H1 (cell line): ENCODE measurements around the gene GRM8. TPM values are rescaled to one million over a fixed set of nuclear protein-coding genes. Genes with fewer than 3 reads are reported as not detected.

Experiments
- CTCF ChIA-PET: fragments of 300-600 bp; sonication (Branson Sonifier 250); formaldehyde crosslinking; loops from one replicate; lab custom pipeline; 2021; ENCODE audit not compliant: partially characterized antibody; lab: Charles Lee
- POLR2A ChIA-PET: fragments of 300-600 bp; sonication (Branson Sonifier 250); formaldehyde crosslinking; loops from one replicate; lab custom pipeline; 2021; ENCODE audit warnings: inconsistent platforms; ENCODE audit not compliant: partially characterized antibody; lab: Charles Lee
- DNase-seq, 2 experiments: peaks; one replicate each; pipeline versions ENCODE4 v3.0.0 to v3.0.0-alpha.2; 2010 to 2022; ENCODE audit warnings: low spot score in 2 of 2, low read depth in 1 of 2, mixed read lengths in 1 of 2
- FAIRE-seq: peaks from 2 replicates; lab custom pipeline; 2011; peaks lifted over from hg19 to GRCh38; lab: Jason Lieb, UNC
- H2AFZ ChIP-seq: 2 replicates; pipeline ENCODE4 v1.8.1; 2012; ENCODE audit warnings: low read length, inconsistent platforms
- H2AK5ac ChIP-seq: 2 replicates; pipeline ENCODE4 v1.6.1; 2013; ENCODE audit warnings: low read depth, low read length
- H2BK120ac ChIP-seq: replicated peaks from 2 replicates; pipeline ENCODE3; 2013; ENCODE audit warnings: low read depth, low read length, inconsistent platforms
- H2BK12ac ChIP-seq: 2 replicates; pipeline ENCODE4 v1.6.1; 2013; ENCODE audit warnings: low read depth, low read length
- H2BK15ac ChIP-seq: 2 replicates; pipeline ENCODE4 v1.6.1; 2013; ENCODE audit warnings: low read length
- H2BK20ac ChIP-seq: 2 replicates; pipeline ENCODE4 v1.6.1; 2013; ENCODE audit warnings: low read length
- H2BK5ac ChIP-seq: 2 replicates; pipeline ENCODE4 v1.6.1; 2013; ENCODE audit warnings: low read depth, low read length
- H3K14ac ChIP-seq: 2 replicates; pipeline ENCODE4 v1.6.1; 2013; ENCODE audit warnings: inconsistent platforms; ENCODE audit not compliant: insufficient read length
- H3K18ac ChIP-seq: 2 replicates; pipeline ENCODE4 v1.6.1; 2013; ENCODE audit warnings: low read length; ENCODE audit errors: extremely low read depth
- H3K23ac ChIP-seq: 2 replicates; pipeline ENCODE4 v1.6.1; 2013; ENCODE audit warnings: inconsistent platforms; ENCODE audit not compliant: insufficient read length
- H3K23me2 ChIP-seq: 2 replicates; pipeline ENCODE4 v1.6.1; 2013; ENCODE audit warnings: low read depth, low read length
- H3K27ac ChIP-seq: 2 replicates; pipeline ENCODE4 v1.6.1; 2011; ENCODE audit warnings: low read depth, low read length, inconsistent platforms
- H3K27me3 ChIP-seq, 4 experiments: replicated peaks in 1 of 4; 1 replicate in 1 of 4; 2 replicates in 3 of 4; pipeline versions ENCODE4 v1.6.1 to v1.8.1; 2011 to 2013; ENCODE audit warnings: low read length in 3 of 4, mild to moderate bottlenecking in 3 of 4, inconsistent platforms in 2 of 4, mixed read lengths in 2 of 4, moderate library complexity in 1 of 4; ENCODE audit not compliant: control insufficient read depth in 3 of 4, insufficient read depth in 3 of 4; ENCODE audit errors: extremely low read depth in 1 of 4
- H3K36me3 ChIP-seq, 4 experiments: 2 replicates each; pipeline versions ENCODE4 v1.6.1 to v1.8.1; 2011 to 2013; ENCODE audit warnings: mild to moderate bottlenecking in 4 of 4, low read length in 3 of 4, moderate library complexity in 2 of 4, control low read depth in 1 of 4, inconsistent platforms in 1 of 4; ENCODE audit not compliant: insufficient read depth in 4 of 4, control insufficient read depth in 2 of 4
- H3K4ac ChIP-seq: replicated peaks from 2 replicates; pipeline ENCODE3; 2013; ENCODE audit warnings: low read length, low read depth, mixed read lengths, inconsistent platforms; ENCODE audit not compliant: insufficient read length
- H3K4me1 ChIP-seq, 4 experiments: replicated peaks in 1 of 4; 1 replicate in 1 of 4; 2 replicates in 3 of 4; pipeline versions ENCODE4 v1.6.1 to v1.8.1; 2011 to 2013; ENCODE audit warnings: low read length in 3 of 4, inconsistent platforms in 2 of 4, mixed read lengths in 1 of 4; ENCODE audit not compliant: insufficient read depth in 4 of 4, control insufficient read depth in 3 of 4
- H3K4me2 ChIP-seq, 2 experiments: 2 replicates each; pipeline versions ENCODE4 v1.6.1 to v1.8.1; 2011 to 2013; ENCODE audit warnings: low read depth in 2 of 2, low read length in 2 of 2, control low read depth in 1 of 2, inconsistent platforms in 1 of 2, mild to moderate bottlenecking in 1 of 2; ENCODE audit not compliant: insufficient read depth in 1 of 2
- H3K4me3 ChIP-seq, 4 experiments: fragments of 200-600, 300-600 bp in 1 of 4; sonication (generic), shearing (Covaris generic), sonication (Bioruptor Twin) in 1 of 4; 2 replicates each; pipeline versions ENCODE4 v1.5.1 to v1.8.1; 2011 to 2016; ENCODE audit warnings: low read length in 4 of 4, low read depth in 3 of 4, control low read depth in 2 of 4, inconsistent platforms in 2 of 4, mild to moderate bottlenecking in 2 of 4, mixed read lengths in 1 of 4, moderate library complexity in 1 of 4; ENCODE audit not compliant: insufficient read depth in 2 of 4; ENCODE audit errors: extremely low read depth in 1 of 4
- H3K56ac ChIP-seq: replicated peaks from 2 replicates; pipeline ENCODE3; 2013; ENCODE audit warnings: low read depth, mild to moderate bottlenecking, mixed read lengths, low read length, inconsistent platforms; ENCODE audit not compliant: insufficient read length
- H3K79me1 ChIP-seq: 2 replicates; pipeline ENCODE4 v1.6.1; 2013; ENCODE audit warnings: low read depth, low read length, control low read depth
- H3K79me2 ChIP-seq, 2 experiments: 2 replicates each; pipeline versions ENCODE4 v1.6.1 to v1.8.1; 2012 to 2013; ENCODE audit warnings: low read length in 2 of 2, mild to moderate bottlenecking in 2 of 2, inconsistent platforms in 1 of 2; ENCODE audit not compliant: insufficient read depth in 2 of 2, control insufficient read depth in 1 of 2
- H3K9ac ChIP-seq, 4 experiments: replicated peaks in 1 of 4; 1 replicate in 1 of 4; 2 replicates in 3 of 4; pipeline versions ENCODE4 v1.6.1 to v1.8.1; 2011 to 2013; ENCODE audit warnings: low read depth in 3 of 4, low read length in 3 of 4, control low read depth in 2 of 4, mild to moderate bottlenecking in 2 of 4, moderate library complexity in 2 of 4, inconsistent platforms in 1 of 4; ENCODE audit errors: extremely low read depth in 1 of 4
- H3K9me3 ChIP-seq, 2 experiments: 2 replicates each; pipeline versions ENCODE4 v1.6.1 to v1.8.1; 2012 to 2013; ENCODE audit warnings: mild to moderate bottlenecking in 2 of 2, moderate library complexity in 2 of 2, control low read depth in 1 of 2, inconsistent platforms in 1 of 2, low read depth in 1 of 2, low read length in 1 of 2, mixed read lengths in 1 of 2; ENCODE audit not compliant: insufficient read depth in 2 of 2
- H4K20me1 ChIP-seq, 2 experiments: replicated peaks in 1 of 2; 2 replicates each; pipeline versions ENCODE3 to v1.8.1; 2011 to 2013; ENCODE audit warnings: inconsistent platforms in 2 of 2, low read length in 2 of 2, mild to moderate bottlenecking in 1 of 2; ENCODE audit not compliant: insufficient read depth in 2 of 2, control insufficient read depth in 1 of 2
- H4K5ac ChIP-seq: 2 replicates; pipeline ENCODE4 v1.6.1; 2013; ENCODE audit warnings: low read length, low read depth, mixed read lengths, inconsistent platforms; ENCODE audit not compliant: insufficient read length
- H4K8ac ChIP-seq: 2 replicates; pipeline ENCODE4 v1.8.0; 2013; ENCODE audit warnings: mild to moderate bottlenecking, moderate library complexity, low read length, inconsistent platforms; ENCODE audit not compliant: insufficient read depth; ENCODE audit errors: extremely low read depth
- H4K91ac ChIP-seq: replicated peaks from 2 replicates; pipeline ENCODE3; 2013; ENCODE audit warnings: low read length, mixed read lengths, inconsistent platforms; ENCODE audit not compliant: insufficient read length
- BRCA1 ChIP-seq: IDR thresholded peaks from 2 replicates; pipeline ENCODE4 v1.6.1; 2012; ENCODE audit warnings: low read depth, low read length, improper control_type of control experiment
- CREB1 ChIP-seq: IDR thresholded peaks from 2 replicates; pipeline ENCODE4 v1.6.1; 2012; ENCODE audit warnings: inconsistent platforms
- CTCF ChIP-seq, 3 experiments: IDR thresholded peaks; 1 replicate in 2 of 3; 2 replicates in 1 of 3; pipeline versions ENCODE4 v1.5.1 to v1.6.1; 2011; ENCODE audit warnings: low read length in 3 of 3, mild to moderate bottlenecking in 3 of 3, inconsistent platforms in 2 of 3, low read depth in 1 of 3, moderate library complexity in 1 of 3; ENCODE audit not compliant: insufficient read depth in 1 of 3; ENCODE audit errors: control extremely low read depth in 1 of 3
- RAD21 ChIP-seq, 2 experiments: IDR thresholded peaks in 1 of 2; conservative IDR thresholded peaks in 1 of 2; 2 replicates each; pipeline ENCODE4 v1.6.1; 2011; ENCODE audit warnings: low read depth in 2 of 2, low read length in 2 of 2, improper control_type of control experiment in 1 of 2, inconsistent platforms in 1 of 2, mild to moderate bottlenecking in 1 of 2, moderate library complexity in 1 of 2
- WGBS, 2 experiments: shearing (Covaris generic) in 1 of 2; methylation state at CpG; one replicate each; pipeline versions ENCODE4 v1.1.6 to v1.1.7; 2013 to 2015; ENCODE audit warnings: low lambda C conversion rate in 2 of 2, mixed read lengths in 2 of 2, inconsistent platforms in 1 of 2, low coverage in 1 of 2, missing lambda C conversion rate in 1 of 2; ENCODE audit not compliant: insufficient replicate concordance in 2 of 2, insufficient coverage in 1 of 2, insufficient read length in 1 of 2; ENCODE audit errors: extremely low coverage in 1 of 2, missing lambda C conversion rate in 1 of 2; 5-methylcytosine and 5-hydroxymethylcytosine counted together
- polyA plus RNA-seq, 7 experiments: library from polyadenylated mRNA; depleted of rRNA in 3 of 7; stranded (reverse) in 5 of 7; unstranded in 2 of 7; fragments of >200 nt in 5 of 7; fragments of 200-250 nt in 2 of 7; gene quantifications; 1 replicate in 5 of 7; 2 replicates in 1 of 7; 4 replicates in 1 of 7; pipeline versions ENCODE4 v1.2.1 to v1.2.3, GENCODE V29; 2011 to 2013; ENCODE audit warnings: missing spikeins in 2 of 7, mixed read lengths in 2 of 7
- total RNA-seq: library from RNA; stranded (reverse); fragmentation: NEBNext Ultra II Directional; extraction: Animal tissue kit (Norgen Biotek cat#: 25700); gene quantifications from 2 replicates; pipeline ENCODE4 v1.2.1, GENCODE V29; 2021

GRM8 gene
- total and polyA plus RNA-seq, 2 of the 8 experiments (the other 6 are each of a cell fraction or from before 2014, with no cell fraction given) = 2.6 to 2.8 TPM

- H2AK5ac ChIP-seq = no peak overlapping the region
- CTCF ChIA-PET = interaction anchor here (1.2 to 1.3 kb wide), 2 partner anchors 9 to 21 kb away, joined by 3 to 4 read pairs; no protein-coding TSS in a partner anchor
- TF ChIP-seq BRCA1 (no peak), CTCF (IDR thresholded peaks at IDR 0.05; ENCODE audit: control extremely low read depth in 1 of 3, insufficient read depth in 1 of 3, low read depth in 1 of 3, low read length in 3 of 3) (no peak), CREB1 (no peak), RAD21 (IDR thresholded peaks at IDR 0.05 in 1 of 2, conservative IDR thresholded peaks at IDR 0.05 in 1 of 2; ENCODE audit: low read depth in 2 of 2, low read length in 2 of 2) (no peak; a peak in 1 of 4 replicates)
Measured at GRCh38 chr7:126760914-126761577, 491.7 kb downstream of the GRM8 start.

More at GRCh38 chr7:126760914-126761577, 491.7 kb downstream of the GRM8 start:
- H3K4me1 ChIP-seq = no peaks in the 10 kb centered on the region
- H2BK5ac ChIP-seq = no peak overlapping the region
- no peaks in the 10 kb centered on the region for H3K36me3 ChIP-seq
- H3K79me2 ChIP-seq = no peaks in the 10 kb centered on the region
- FAIRE-seq (no peak), DNase-seq (no peak)
- no peaks in the 10 kb centered on the region for H3K23me2 ChIP-seq
- H3K56ac ChIP-seq = no peak overlapping the region
- no peak overlapping the region for H2AFZ ChIP-seq
- H3K27me3 ChIP-seq = no peaks in the 10 kb centered on the region
- no peak overlapping the region for H3K18ac ChIP-seq
- H3K9me3 ChIP-seq = no peaks in the 10 kb centered on the region
- no peak overlapping the region for H3K9ac ChIP-seq
- 86% methylated on average over 13 of the region's 13 CpGs; no CpG with 5 or more reads in 1 of the 2 experiments for WGBS, 2 experiments
- no peak overlapping the region for H2BK12ac ChIP-seq
- H3K4ac ChIP-seq = no peak overlapping the region
- H4K8ac ChIP-seq = no peak overlapping the region
- no peak overlapping the region for H2BK120ac ChIP-seq
- H4K5ac ChIP-seq = no peak overlapping the region
- H3K27ac ChIP-seq = no peak overlapping the region
- no peak overlapping the region for H3K4me2 ChIP-seq
- H4K20me1 ChIP-seq = no peaks in the 10 kb centered on the region
- no peak overlapping the region for H4K91ac ChIP-seq
- no peaks in the 10 kb centered on the region for H3K79me1 ChIP-seq
- no peak overlapping the region for H3K4me3 ChIP-seq
- no peak overlapping the region for H2BK15ac ChIP-seq
- no peak overlapping the region for H2BK20ac ChIP-seq
- no peak overlapping the region for H3K23ac ChIP-seq
- POLR2A ChIA-PET = no interaction called here
- H3K14ac ChIP-seq = no peak overlapping the region
